ENCODE results near the gene NT5C3B.

- TF ChIP-seq, protein P1, sequence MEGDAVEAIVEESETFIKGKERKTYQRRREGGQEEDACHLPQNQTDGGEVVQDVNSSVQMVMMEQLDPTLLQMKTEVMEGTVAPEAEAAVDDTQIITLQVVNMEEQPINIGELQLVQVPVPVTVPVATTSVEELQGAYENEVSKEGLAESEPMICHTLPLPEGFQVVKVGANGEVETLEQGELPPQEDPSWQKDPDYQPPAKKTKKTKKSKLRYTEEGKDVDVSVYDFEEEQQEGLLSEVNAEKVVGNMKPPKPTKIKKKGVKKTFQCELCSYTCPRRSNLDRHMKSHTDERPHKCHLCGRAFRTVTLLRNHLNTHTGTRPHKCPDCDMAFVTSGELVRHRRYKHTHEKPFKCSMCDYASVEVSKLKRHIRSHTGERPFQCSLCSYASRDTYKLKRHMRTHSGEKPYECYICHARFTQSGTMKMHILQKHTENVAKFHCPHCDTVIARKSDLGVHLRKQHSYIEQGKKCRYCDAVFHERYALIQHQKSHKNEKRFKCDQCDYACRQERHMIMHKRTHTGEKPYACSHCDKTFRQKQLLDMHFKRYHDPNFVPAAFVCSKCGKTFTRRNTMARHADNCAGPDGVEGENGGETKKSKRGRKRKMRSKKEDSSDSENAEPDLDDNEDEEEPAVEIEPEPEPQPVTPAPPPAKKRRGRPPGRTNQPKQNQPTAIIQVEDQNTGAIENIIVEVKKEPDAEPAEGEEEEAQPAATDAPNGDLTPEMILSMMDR (IDR thresholded peaks at IDR 0.05) = no peak
- TF ChIP-seq POLR2A (IDR thresholded peaks at IDR 0.05) = no peak
- TF ChIP-seq EP300 (IDR thresholded peaks at IDR 0.05) = no peak
Observed at GRCh38 chr17:41775394-41776226, 60.4 kb downstream of the NT5C3B start.

All from stomach (tissue), 4 donors.